Neural crest cell (in vitro differentiated cells): ENCODE measurements around the gene PHPT1. TPM values are rescaled to one million over a fixed set of nuclear protein-coding genes. Genes with fewer than 3 reads are reported as not detected.
"Not testable (repeated sequence)": the region's sequence is repeated elsewhere in the genome, so short reads cannot be mapped to it uniquely, and the experiment has no call there.

Source experiments
- DNase-seq: peaks from one replicate; pipeline ENCODE4 v3.0.0; 2021; ENCODE audit warnings: low read depth, mixed read lengths, low spot score
- H3K27ac Mint-ChIP-seq: one replicate; pipeline ENCODE4 v1.8.0; 2021; ENCODE audit warnings: mild to moderate bottlenecking, mixed read lengths; ENCODE audit not compliant: unreplicated experiment
- H3K27me3 Mint-ChIP-seq: 2 replicates; pipeline ENCODE4 v1.8.0; 2021; ENCODE audit warnings: low read depth, mild to moderate bottlenecking, mixed read lengths
- H3K36me3 Mint-ChIP-seq: 2 replicates; pipeline ENCODE4 v1.8.0; 2021; ENCODE audit warnings: low read depth, mild to moderate bottlenecking, mixed read lengths
- H3K4me1 Mint-ChIP-seq: 2 replicates; pipeline ENCODE4 v1.8.0; 2021; ENCODE audit warnings: mixed read lengths
- H3K4me3 Mint-ChIP-seq: one replicate; pipeline ENCODE4 v1.8.0; 2021; ENCODE audit warnings: mild to moderate bottlenecking, mixed read lengths
- H3K9me3 Mint-ChIP-seq: 2 replicates; pipeline ENCODE4 v1.8.0; 2021; ENCODE audit warnings: mixed read lengths
- total RNA-seq: library from RNA; stranded (reverse); gene quantifications from 2 replicates; pipeline ENCODE4 v1.2.1, GENCODE V29; 2021
- TF ChIP-seq, protein P1 (sequence below): fragments of 200-600 bp; sonication (generic); conservative IDR thresholded peaks from 2 replicates; pipeline ENCODE4 v1.5.0; 2021; ENCODE audit warnings: antibody characterized with exemption, mild to moderate bottlenecking

PHPT1 gene
- total RNA-seq, 1 donor from 2014 or later, result 175 TPM

GRCh38 chr9:136865041-136865767 lies 16.0 kb downstream of the PHPT1 start:
- Mint-ChIP-seq H3K4me3 (peak overlapping the region; percentile 86), H3K27ac (no peak overlapping the region), H3K9me3 (peaks cover 8% of the 10 kb centered on the region), H3K36me3 (peaks cover 21% of the 10 kb centered on the region), H3K4me1 (peaks cover 8% of the 10 kb centered on the region), H3K27me3 (no peaks in the 10 kb centered on the region)
- DNase-seq, result no peak
- TF ChIP-seq, protein P1, sequence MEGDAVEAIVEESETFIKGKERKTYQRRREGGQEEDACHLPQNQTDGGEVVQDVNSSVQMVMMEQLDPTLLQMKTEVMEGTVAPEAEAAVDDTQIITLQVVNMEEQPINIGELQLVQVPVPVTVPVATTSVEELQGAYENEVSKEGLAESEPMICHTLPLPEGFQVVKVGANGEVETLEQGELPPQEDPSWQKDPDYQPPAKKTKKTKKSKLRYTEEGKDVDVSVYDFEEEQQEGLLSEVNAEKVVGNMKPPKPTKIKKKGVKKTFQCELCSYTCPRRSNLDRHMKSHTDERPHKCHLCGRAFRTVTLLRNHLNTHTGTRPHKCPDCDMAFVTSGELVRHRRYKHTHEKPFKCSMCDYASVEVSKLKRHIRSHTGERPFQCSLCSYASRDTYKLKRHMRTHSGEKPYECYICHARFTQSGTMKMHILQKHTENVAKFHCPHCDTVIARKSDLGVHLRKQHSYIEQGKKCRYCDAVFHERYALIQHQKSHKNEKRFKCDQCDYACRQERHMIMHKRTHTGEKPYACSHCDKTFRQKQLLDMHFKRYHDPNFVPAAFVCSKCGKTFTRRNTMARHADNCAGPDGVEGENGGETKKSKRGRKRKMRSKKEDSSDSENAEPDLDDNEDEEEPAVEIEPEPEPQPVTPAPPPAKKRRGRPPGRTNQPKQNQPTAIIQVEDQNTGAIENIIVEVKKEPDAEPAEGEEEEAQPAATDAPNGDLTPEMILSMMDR, result no peak

DNA sequence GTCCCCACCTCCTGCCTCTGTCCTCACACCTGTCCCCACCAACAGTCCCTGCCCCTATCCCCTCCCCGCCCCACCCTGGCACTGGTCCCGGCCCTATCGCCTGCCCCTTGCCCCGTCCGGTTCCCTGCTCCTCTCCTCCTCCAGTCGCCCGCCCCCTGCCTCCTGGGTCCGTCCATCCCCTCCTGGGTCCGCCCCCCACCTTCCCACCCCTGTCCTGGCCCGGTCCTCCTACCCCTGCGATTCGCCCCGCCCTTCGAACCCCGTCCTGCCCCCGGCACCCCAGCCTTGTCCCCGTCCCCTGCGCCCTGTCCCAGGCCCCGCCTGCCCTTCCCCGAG lies 16.5 kb downstream of the PHPT1 start:
- Mint-ChIP-seq H3K4me3 (peak overlapping the region; percentile 86), H3K4me1 (peaks cover 8% of the 10 kb centered on the region), H3K27me3 (no peaks in the 10 kb centered on the region), H3K9me3 (peaks cover 10% of the 10 kb centered on the region), H3K27ac (no peak overlapping the region), H3K36me3 (peaks cover 23% of the 10 kb centered on the region)
- no peak for DNase-seq
- TF ChIP-seq, protein P1, result no peak

DNA sequence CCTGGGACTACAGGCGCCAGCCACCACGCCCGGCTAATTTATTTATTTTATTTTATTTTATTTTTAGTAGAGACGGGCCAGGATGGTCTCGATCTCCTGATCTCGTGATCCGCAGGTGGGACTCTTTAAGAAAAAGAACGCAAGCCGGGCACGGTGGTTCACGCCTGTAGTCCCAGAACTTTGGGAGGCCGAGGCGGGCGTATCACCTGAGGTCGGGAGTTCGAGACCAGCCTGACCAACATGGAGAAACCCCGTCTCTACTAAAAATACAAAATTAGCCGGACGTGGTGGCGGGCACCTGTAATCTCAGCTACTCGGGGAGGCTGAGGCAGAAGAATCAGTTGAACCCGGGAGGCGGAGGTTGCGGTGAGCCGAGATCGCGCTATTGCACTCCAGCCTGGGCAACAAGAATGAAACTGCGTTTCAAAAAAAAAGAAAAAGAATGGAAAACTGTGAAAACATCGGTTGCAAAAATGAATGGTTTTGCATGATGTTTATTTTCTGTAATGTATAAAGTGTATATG lies 17.8 kb downstream of the PHPT1 start:
- not testable (repeated sequence) for H3K27ac Mint-ChIP-seq
- Mint-ChIP-seq H3K36me3 (peaks cover 29% of the 10 kb centered on the region), H3K4me3 (peak overlapping the region; percentile 47)

GRCh38 chr9:136867480-136867879 lies 18.3 kb downstream of the PHPT1 start:
- Mint-ChIP-seq H3K27ac (no peak overlapping the region), H3K4me1 (peaks cover 8% of the 10 kb centered on the region), H3K9me3 (peaks cover 10% of the 10 kb centered on the region), H3K27me3 (no peaks in the 10 kb centered on the region), H3K4me3 (peak overlapping the region; percentile 82), H3K36me3 (peaks cover 29% of the 10 kb centered on the region)
- DNase-seq, result no peak
- TF ChIP-seq, protein P1, result no peak

More for the DNA sequence above, 17.8 kb downstream of the PHPT1 start:
- not testable (repeated sequence) for H3K4me1 Mint-ChIP-seq, H3K27me3 Mint-ChIP-seq, DNase-seq
- H3K9me3 Mint-ChIP-seq, result peaks cover 10% of the 10 kb centered on the region

GRCh38 chr9:136867917-136868316 lies 18.7 kb downstream of the PHPT1 start:
- DNase-seq, result no peak
- Mint-ChIP-seq H3K4me1 (peaks cover 8% of the 10 kb centered on the region), H3K36me3 (peaks cover 29% of the 10 kb centered on the region), H3K9me3 (peaks cover 10% of the 10 kb centered on the region), H3K4me3 (peak overlapping the region; percentile 83), H3K27ac (no peak overlapping the region), H3K27me3 (no peaks in the 10 kb centered on the region)
- TF ChIP-seq, protein P1, result no peak

DNA sequence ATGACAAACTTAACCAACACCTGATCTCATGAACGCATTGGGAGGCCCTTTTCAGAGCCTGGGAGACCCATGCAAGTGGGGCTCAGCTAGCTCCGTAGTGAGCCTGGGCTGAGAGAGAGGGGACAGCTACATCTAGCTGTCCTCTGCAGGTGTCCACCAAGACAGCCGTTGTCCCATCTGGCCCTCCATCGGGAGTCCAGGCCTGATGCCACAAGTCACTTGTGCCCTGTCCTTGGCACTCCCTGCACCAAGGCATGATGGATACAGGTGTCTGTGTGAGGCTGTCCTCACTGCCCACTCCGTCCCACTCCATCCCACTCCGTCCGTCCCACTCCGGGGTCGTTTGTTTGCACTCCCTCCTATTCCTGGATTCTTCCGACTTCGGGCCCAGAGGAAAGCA lies 19.4 kb downstream of the PHPT1 start:
- peak overlapping the region; percentile 86 for H3K27ac Mint-ChIP-seq
- TF ChIP-seq, protein P1, result no peak
- no peaks in the 10 kb centered on the region for H3K27me3 Mint-ChIP-seq
- peaks cover 29% of the 10 kb centered on the region for H3K36me3 Mint-ChIP-seq
- peak overlapping the region; percentile 83 for H3K4me3 Mint-ChIP-seq
- H3K4me1 Mint-ChIP-seq, result peaks cover 8% of the 10 kb centered on the region
- no peak for DNase-seq
- peaks cover 10% of the 10 kb centered on the region for H3K9me3 Mint-ChIP-seq

GRCh38 chr9:136869611-136870010 lies 20.4 kb downstream of the PHPT1 start:
- H3K4me1 Mint-ChIP-seq, H3K27me3 Mint-ChIP-seq, H3K27ac Mint-ChIP-seq, H3K4me3 Mint-ChIP-seq, DNase-seq: not testable (repeated sequence)
- H3K36me3 Mint-ChIP-seq, result peaks cover 26% of the 10 kb centered on the region
- peaks cover 10% of the 10 kb centered on the region for H3K9me3 Mint-ChIP-seq
